Liver (tissue), 3 donors: ENCODE measurements around the gene LRRTM3.

Experiments
- CTCF ChIP-seq: fragments of 150-350 bp; IDR thresholded peaks from 2 replicates; pipeline ENCODE4 v1.5.1; 2017; ENCODE audit warnings: improper control_type of control experiment, low read depth, low read length; ENCODE audit not compliant: missing input control
- FOXA1 ChIP-seq: IDR thresholded peaks from 2 replicates; pipeline ENCODE4 v1.6.1; 2016; ENCODE audit warnings: antibody characterized with exemption
- GABPA ChIP-seq, 2 donors: IDR thresholded peaks in 1 of 2; conservative IDR thresholded peaks in 1 of 2; 2 replicates each; pipeline ENCODE4 v1.6.1; 2016; ENCODE audit warnings: antibody characterized with exemption in 2 of 2, mild to moderate bottlenecking in 1 of 2, moderate library complexity in 1 of 2
- JUND ChIP-seq, 2 donors: IDR thresholded peaks; 2 replicates each; pipeline ENCODE4 v1.6.1; 2016; ENCODE audit warnings: antibody characterized with exemption in 2 of 2
- RAD21 ChIP-seq, 2 donors: IDR thresholded peaks; 2 replicates each; pipeline ENCODE4 v1.6.1; 2016; ENCODE audit warnings: antibody characterized with exemption in 2 of 2, mild to moderate bottlenecking in 2 of 2
- REST ChIP-seq: IDR thresholded peaks from 2 replicates; pipeline ENCODE4 v1.6.1; 2016; ENCODE audit warnings: antibody characterized with exemption, mild to moderate bottlenecking
- TAF1 ChIP-seq: conservative IDR thresholded peaks from 2 replicates; pipeline ENCODE4 v1.6.1; 2016; ENCODE audit warnings: antibody characterized with exemption, mild to moderate bottlenecking
- YY1 ChIP-seq: IDR thresholded peaks from 2 replicates; pipeline ENCODE4 v1.6.1; 2016; ENCODE audit warnings: antibody characterized with exemption, mild to moderate bottlenecking
- donor health status: healthy.
- donor health status: healthy.

- TF ChIP-seq CTCF, result no peak
- no peak for TF ChIP-seq FOXA1
- no peak for TF ChIP-seq RAD21 (IDR thresholded peaks at IDR 0.05)
- no peak for TF ChIP-seq GABPA (IDR thresholded peaks at IDR 0.05 in 1 of 2, conservative IDR thresholded peaks at IDR 0.05 in 1 of 2)
- TF ChIP-seq JUND (IDR thresholded peaks at IDR 0.05), result no peak
- TF ChIP-seq YY1, result no peak
- no peak for TF ChIP-seq REST
- no peak for TF ChIP-seq TAF1
These were observed 74.1 kb downstream of the LRRTM3 start for GRCh38 chr10:66999762-67000545.
